IPS-18c (cell line): Measurements from ENCODE around the gene MBP.
"Not testable (repeated sequence)": the region's sequence is repeated elsewhere in the genome, so short reads cannot be mapped to it uniquely, and the experiment has no call there.

ENCODE experiments used
- H3K4me3 ChIP-seq: 2 replicates; pipeline ENCODE4 v1.7.0; 2013; ENCODE audit warnings: low read depth, mild to moderate bottlenecking, low read length, moderate library complexity; ENCODE audit not compliant: insufficient read depth
- H3K9me3 ChIP-seq: one replicate; pipeline ENCODE4 v1.6.1; 2013; ENCODE audit warnings: mild to moderate bottlenecking, low read length, moderate library complexity; ENCODE audit not compliant: control insufficient read depth, insufficient read depth

The MBP gene

GRCh38 chr18:76958692-76959341 lies 173.8 kb downstream of the MBP start:
- Histone ChIP-seq H3K4me3 (no peak overlapping the region), H3K9me3 (no peaks in the 10 kb centered on the region)

- no peaks in the 10 kb centered on the region for H3K9me3 ChIP-seq
Observed at GRCh38 chr18:76957384-76958355, 174.9 kb downstream of the MBP start.

DNA sequence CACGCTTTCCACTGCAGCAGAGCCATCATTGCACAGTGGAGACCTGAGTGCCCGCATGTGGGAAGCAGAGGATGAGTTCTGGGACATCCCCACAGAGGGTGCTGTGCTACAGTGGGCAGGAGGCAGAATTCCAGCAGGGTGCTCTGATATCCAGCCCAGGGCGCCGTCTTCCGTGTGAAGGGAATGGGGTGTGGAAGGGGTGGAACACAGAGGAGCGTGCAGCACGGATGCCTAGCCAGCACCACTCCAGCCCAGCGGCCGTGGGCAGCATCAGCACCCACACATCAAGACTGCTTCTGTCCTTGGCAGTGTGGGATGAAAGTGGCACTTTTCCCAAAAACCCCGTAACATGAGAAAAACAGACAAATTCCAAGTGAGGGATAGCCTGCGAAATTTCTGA lies 175.9 kb downstream of the MBP start:
- no peak overlapping the region for H3K4me3 ChIP-seq
- H3K9me3 ChIP-seq: no peaks in the 10 kb centered on the region

More at GRCh38 chr18:76957384-76958355, 174.9 kb downstream of the MBP start:
- no peak overlapping the region for H3K4me3 ChIP-seq

GRCh38 chr18:76955524-76956170 lies 176.9 kb downstream of the MBP start:
- Histone ChIP-seq H3K4me3 (no peak overlapping the region), H3K9me3 (no peaks in the 10 kb centered on the region)

- no peaks in the 10 kb centered on the region for H3K9me3 ChIP-seq
- H3K4me3 ChIP-seq: no peak overlapping the region
Observed at GRCh38 chr18:76953583-76954233, 178.9 kb downstream of the MBP start.

GRCh38 chr18:76953156-76953555 lies 179.4 kb downstream of the MBP start:
- Histone ChIP-seq H3K4me3 (no peak overlapping the region), H3K9me3 (no peaks in the 10 kb centered on the region)

DNA sequence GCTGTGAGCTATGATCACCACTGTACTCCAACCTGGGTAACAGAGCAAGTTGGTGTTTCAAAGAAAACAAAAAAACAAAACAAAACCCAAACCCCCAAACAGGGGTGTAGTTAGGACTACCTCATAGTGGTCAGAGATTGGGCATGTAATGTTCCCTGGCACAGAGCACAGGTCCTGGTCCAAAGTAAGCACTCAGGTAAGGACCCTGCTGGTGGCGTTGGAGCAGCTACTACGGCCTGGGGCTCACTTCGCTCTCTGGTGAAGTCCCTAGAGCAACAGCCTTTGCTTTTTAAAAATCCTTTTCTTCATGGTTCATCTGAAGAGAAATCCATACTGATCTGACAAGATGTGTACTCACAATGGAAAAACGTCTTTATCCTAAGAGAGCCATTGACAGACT lies 179.8 kb downstream of the MBP start:
- Histone ChIP-seq H3K9me3 (no peaks in the 10 kb centered on the region), H3K4me3 (no peak overlapping the region)

DNA sequence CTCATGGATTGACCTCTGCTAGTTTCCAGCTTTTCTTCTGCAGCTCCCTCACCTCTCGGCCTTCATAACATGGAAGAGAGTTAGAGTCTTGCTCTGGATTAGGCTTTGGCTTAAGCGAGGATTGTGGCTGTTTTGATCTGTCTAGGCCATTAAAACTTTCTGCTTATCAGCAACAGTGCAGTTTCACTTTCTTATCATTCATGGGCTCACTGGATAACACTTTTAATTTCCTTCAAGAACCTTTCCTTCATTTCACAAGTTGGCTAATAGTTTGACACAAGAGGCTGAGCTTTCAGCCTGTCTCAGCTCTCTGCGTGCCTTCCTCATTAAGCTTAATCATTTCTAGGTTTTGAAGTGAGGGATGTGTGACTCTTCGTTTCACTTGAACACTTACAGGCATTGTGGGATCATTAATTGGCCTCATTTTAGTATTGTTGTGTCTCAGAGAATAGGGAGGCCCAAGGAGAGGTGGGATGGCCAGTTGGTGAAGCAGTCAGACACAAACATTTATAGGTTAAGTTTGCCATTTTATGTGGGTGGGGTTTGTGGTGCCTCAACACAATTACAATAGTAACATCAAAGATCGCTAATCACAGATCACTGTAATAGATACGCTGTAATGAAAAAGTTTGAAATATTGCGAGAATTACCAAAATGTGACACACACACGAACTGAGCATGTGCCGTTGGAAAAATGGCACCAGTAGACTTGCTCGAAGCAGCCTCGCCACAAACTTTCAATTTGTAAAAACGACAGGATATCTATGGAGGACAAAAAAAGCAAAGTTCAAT lies 180.9 kb downstream of the MBP start:
- Histone ChIP-seq H3K4me3 (no peak overlapping the region), H3K9me3 (no peaks in the 10 kb centered on the region)

- H3K9me3 ChIP-seq: no peaks in the 10 kb centered on the region
- no peak overlapping the region for H3K4me3 ChIP-seq
Observed at GRCh38 chr18:76948345-76948744, 184.2 kb downstream of the MBP start.

- H3K9me3 ChIP-seq, H3K4me3 ChIP-seq: not testable (repeated sequence)
Observed at GRCh38 chr18:76944346-76944745, 188.2 kb downstream of the MBP start.

DNA sequence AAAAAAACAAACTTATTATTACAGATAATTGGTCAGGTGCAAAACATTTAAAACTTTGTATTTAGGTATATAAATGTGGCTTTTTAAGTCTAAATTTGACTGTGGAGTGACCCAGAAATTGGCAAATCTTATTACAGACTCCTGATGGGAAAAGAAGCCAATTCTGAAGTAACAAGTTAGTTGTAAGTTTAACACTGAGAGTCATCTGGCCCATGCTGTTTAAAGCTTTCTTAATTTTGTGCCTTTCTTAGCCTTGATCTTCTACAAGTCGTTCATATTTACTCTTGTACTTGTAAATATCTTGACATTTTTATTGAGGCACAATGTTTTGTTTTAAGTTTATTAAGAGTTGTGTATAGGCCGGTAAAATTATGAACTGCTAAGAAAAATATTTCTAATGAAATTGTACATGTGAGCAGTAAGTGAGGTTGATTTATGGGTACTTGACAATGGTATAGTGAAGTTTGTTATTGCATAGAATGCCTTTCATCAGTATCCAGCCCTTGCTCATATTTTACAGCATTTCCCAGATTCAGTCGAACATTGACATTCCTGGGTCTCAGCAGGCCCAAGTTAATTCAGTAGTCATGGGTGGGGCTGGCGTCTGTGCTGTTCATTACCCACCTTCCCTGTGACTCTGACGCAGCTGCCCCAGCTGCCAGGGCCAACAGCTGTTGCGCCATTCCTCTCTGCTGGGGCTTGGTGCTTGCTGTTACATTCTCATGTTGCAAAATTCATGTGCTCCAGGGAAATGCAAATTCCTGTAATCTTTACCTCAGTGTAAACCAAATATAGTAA lies 188.8 kb downstream of the MBP start:
- Histone ChIP-seq H3K9me3 (no peaks in the 10 kb centered on the region), H3K4me3 (no peak overlapping the region)

- Histone ChIP-seq H3K9me3 (no peaks in the 10 kb centered on the region), H3K4me3 (no peak overlapping the region)
Observed at GRCh38 chr18:76941284-76941683, 191.3 kb downstream of the MBP start.

GRCh38 chr18:76938619-76939018 lies 194.0 kb downstream of the MBP start:
- no peak overlapping the region for H3K4me3 ChIP-seq
- H3K9me3 ChIP-seq: no peaks in the 10 kb centered on the region

GRCh38 chr18:76937597-76937996 lies 195.0 kb downstream of the MBP start:
- Histone ChIP-seq H3K9me3 (no peaks in the 10 kb centered on the region), H3K4me3 (no peak overlapping the region)

DNA sequence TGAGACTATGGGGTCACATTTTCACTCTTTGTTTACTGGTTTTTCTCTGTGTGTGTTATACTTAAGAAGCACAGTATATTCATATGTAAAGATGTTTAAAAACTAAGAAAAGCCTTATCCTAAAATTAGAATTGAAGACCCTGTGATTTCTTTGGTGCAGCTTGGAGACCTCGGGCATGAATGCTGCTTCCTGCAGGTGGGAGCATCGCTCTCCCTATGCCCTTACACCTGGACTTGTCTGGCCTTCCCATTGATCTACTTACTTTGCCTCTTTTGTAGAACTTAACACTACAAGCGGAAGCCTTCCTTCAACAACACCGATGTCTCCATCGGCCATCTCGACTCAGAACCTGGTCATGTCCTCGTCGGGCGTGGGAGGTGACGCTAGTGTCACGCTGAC lies 195.7 kb downstream of the MBP start:
- Histone ChIP-seq H3K9me3 (no peaks in the 10 kb centered on the region), H3K4me3 (no peak overlapping the region)

GRCh38 chr18:76935722-76936337 lies 196.8 kb downstream of the MBP start:
- H3K9me3 ChIP-seq: no peaks in the 10 kb centered on the region
- H3K4me3 ChIP-seq: no peak overlapping the region
